Measurements from ENCODE around the gene TRAFD1. TPM values are rescaled to one million over a fixed set of nuclear protein-coding genes. Genes with fewer than 3 reads are reported as not detected.

Gene TRAFD1
- total and polyA plus RNA-seq, 2 donors (not counting 3 experiments of a cell fraction or from before 2014, with no cell fraction given): 20.3 to 24.9 TPM

DNA sequence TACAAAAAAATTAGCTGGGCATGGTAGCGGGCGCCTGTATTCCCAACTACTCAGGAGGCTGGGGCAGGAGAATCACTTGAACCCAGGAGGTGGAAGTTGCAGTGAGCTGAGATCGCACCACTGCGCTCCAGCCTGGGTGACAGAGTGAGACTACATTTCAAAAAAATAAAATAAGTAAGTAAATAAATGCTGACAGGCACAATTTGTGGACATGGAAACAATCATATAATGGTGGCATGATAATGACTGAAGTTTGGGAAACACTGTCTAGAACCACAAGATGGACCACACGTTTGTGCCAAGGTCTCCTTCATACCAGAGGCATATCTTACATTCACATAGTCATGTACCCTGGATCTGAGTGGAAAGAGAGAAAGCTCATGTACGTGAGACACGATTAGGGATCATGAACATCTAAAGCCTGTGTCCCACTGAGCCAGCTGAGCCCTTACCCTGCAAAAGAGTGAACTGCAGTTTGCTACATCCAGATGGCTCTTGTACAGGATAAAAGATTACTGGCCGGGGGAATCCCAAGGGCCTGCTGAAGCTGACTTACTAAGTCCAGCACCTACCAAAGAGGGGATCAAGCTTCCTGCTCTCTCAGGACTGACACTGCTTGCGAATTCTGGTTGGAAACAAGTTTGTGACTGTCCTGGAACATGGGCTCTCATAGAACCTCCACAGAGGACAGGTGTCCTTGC lies 62.9 kb downstream of the TRAFD1 start:
- no peak for TF ChIP-seq POLR2A (IDR thresholded peaks at IDR 0.05; ENCODE audit: low read depth, low read length)
- TF ChIP-seq JUN (IDR thresholded peaks at IDR 0.05; ENCODE audit: borderline replicate concordance, insufficient read depth, insufficient read length, low read depth): no peak
- no peak for TF ChIP-seq POLR2AphosphoS5 (IDR thresholded peaks at IDR 0.05; ENCODE audit: insufficient read depth, low read depth, low read length)
- no peak for TF ChIP-seq MYC (IDR thresholded peaks at IDR 0.05; ENCODE audit: low read depth, low read length)
- TF ChIP-seq GATA2 (IDR thresholded peaks at IDR 0.05; ENCODE audit: insufficient read depth, insufficient read length, low read depth, low read length): no peak
- TF ChIP-seq, protein P1, sequence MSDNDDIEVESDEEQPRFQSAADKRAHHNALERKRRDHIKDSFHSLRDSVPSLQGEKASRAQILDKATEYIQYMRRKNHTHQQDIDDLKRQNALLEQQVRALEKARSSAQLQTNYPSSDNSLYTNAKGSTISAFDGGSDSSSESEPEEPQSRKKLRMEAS (IDR thresholded peaks at IDR 0.05; ENCODE audit: insufficient read depth, insufficient read length): no peak
- TF ChIP-seq EZH2 (IDR thresholded peaks at IDR 0.05; ENCODE audit: borderline replicate concordance, low read depth, low read length, severe bottlenecking): no peak
- TF ChIP-seq, protein P2, sequence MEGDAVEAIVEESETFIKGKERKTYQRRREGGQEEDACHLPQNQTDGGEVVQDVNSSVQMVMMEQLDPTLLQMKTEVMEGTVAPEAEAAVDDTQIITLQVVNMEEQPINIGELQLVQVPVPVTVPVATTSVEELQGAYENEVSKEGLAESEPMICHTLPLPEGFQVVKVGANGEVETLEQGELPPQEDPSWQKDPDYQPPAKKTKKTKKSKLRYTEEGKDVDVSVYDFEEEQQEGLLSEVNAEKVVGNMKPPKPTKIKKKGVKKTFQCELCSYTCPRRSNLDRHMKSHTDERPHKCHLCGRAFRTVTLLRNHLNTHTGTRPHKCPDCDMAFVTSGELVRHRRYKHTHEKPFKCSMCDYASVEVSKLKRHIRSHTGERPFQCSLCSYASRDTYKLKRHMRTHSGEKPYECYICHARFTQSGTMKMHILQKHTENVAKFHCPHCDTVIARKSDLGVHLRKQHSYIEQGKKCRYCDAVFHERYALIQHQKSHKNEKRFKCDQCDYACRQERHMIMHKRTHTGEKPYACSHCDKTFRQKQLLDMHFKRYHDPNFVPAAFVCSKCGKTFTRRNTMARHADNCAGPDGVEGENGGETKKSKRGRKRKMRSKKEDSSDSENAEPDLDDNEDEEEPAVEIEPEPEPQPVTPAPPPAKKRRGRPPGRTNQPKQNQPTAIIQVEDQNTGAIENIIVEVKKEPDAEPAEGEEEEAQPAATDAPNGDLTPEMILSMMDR (IDR thresholded peaks at IDR 0.05; ENCODE audit: extremely low read depth in 1 of 2, insufficient read depth in 1 of 2, low read depth in 1 of 2, low read length in 2 of 2): no peak
- TF ChIP-seq FOS (IDR thresholded peaks at IDR 0.05; ENCODE audit: borderline replicate concordance, insufficient read depth, low read length): no peak
- Histone ChIP-seq H3K27me3 (ENCODE audit: control insufficient read depth in 2 of 2, insufficient read depth in 2 of 2, low read length in 2 of 2) (no peaks in the 10 kb centered on the region), H3K79me2 (ENCODE audit: control insufficient read depth, insufficient read depth, low read length) (no peaks in the 10 kb centered on the region), H3K9ac (replicated peaks; ENCODE audit: extremely low read depth, insufficient read depth, low read length) (no peak overlapping the region), H3K9me3 (replicated peaks; ENCODE audit: control insufficient read depth, insufficient read depth, low read length) (no peaks in the 10 kb centered on the region), H3K4me3 (replicated peaks in 1 of 3; ENCODE audit: insufficient read depth in 1 of 3, low read depth in 1 of 3, low read length in 3 of 3) (no peak overlapping the region), H4K20me1 (replicated peaks; ENCODE audit: control insufficient read depth, extremely low read depth, insufficient read depth, low read length) (no peaks in the 10 kb centered on the region), H3K4me1 (ENCODE audit: control insufficient read depth, extremely low read depth, insufficient read depth, low read length) (peaks cover 6% of the 10 kb centered on the region), H3K27ac (ENCODE audit: insufficient read depth, low read depth, low read length) (no peak overlapping the region), H3K36me3 (ENCODE audit: control insufficient read depth in 2 of 2, extremely low read depth in 1 of 2, insufficient read depth in 2 of 2, low read length in 2 of 2) (peaks cover 4 to 19% of the 10 kb centered on the region in 2 experiments), H3K9me1 (replicated peaks; ENCODE audit: control insufficient read depth, extremely low read depth, insufficient read depth, low read length) (no peaks in the 10 kb centered on the region), H3K4me2 (ENCODE audit: insufficient read depth, low read length) (no peak overlapping the region), H2AFZ (ENCODE audit: low read depth, low read length) (no peak overlapping the region)
- intact Hi-C loops (cut with micrococcal nuclease): no loop called here
- BruUV-seq (replicated peaks): no TSS peak
- DNase-seq (ENCODE audit: low read depth, low spot score): no peak
- POLR2A ChIA-PET: no interaction called here
- no peak for FAIRE-seq
- CTCF ChIA-PET: interaction anchor here (1.0 to 1.9 kb wide), 2 partner anchors 10 to 15 kb away, joined by 5 to 9 read pairs; no protein-coding TSS in a partner anchor
- dilution Hi-C loops (cut with MboI; ENCODE audit: extremely low pct_ligation_motif_present, low sequenced_read_pairs): no loop called here
